SHP77 (cell line): ENCODE results near the gene SH2B2.
"Not testable (repeated sequence)": the region's sequence is repeated elsewhere in the genome, so short reads cannot be mapped to it uniquely, and the experiment has no call there.

Experiments
- DNase-seq, 2 experiments: peaks; one replicate each; lab custom pipeline; 2025; lab: John Stamatoyannopoulos, UW

SH2B2 gene

GRCh38 chr7:102306916-102307677 lies 20.4 kb downstream of the SH2B2 start:
- DNase-seq: peak in 1 of 2 experiments; percentile 49

GRCh38 chr7:102310414-102310815 lies 23.7 kb downstream of the SH2B2 start:
- no peak for DNase-seq

- DNase-seq: no peak
Observed at GRCh38 chr7:102312317-102312716, 25.6 kb downstream of the SH2B2 start.

- DNase-seq: no peak
Observed at GRCh38 chr7:102313997-102314780, 27.5 kb downstream of the SH2B2 start.

GRCh38 chr7:102317231-102318059 lies 30.8 kb downstream of the SH2B2 start:
- no peak for DNase-seq

- peak; percentile 12 to 39 for DNase-seq
Observed at GRCh38 chr7:102318482-102318971, 31.9 kb downstream of the SH2B2 start.

GRCh38 chr7:102319671-102320070 lies 33.0 kb downstream of the SH2B2 start:
- DNase-seq: no peak

- DNase-seq: no peak
Observed at GRCh38 chr7:102320181-102320580, 33.5 kb downstream of the SH2B2 start.

GRCh38 chr7:102320601-102321350 lies 34.1 kb downstream of the SH2B2 start:
- DNase-seq: no peak

GRCh38 chr7:102321351-102322201 lies 34.9 kb downstream of the SH2B2 start:
- DNase-seq: no peak

GRCh38 chr7:102322202-102322715 lies 35.6 kb downstream of the SH2B2 start:
- no peak for DNase-seq

GRCh38 chr7:102323914-102324195 lies 37.2 kb downstream of the SH2B2 start:
- no peak for DNase-seq

GRCh38 chr7:102325106-102325505 lies 38.4 kb downstream of the SH2B2 start:
- DNase-seq: not testable (repeated sequence)

- no peak for DNase-seq
Observed at GRCh38 chr7:102326157-102326889, 39.7 kb downstream of the SH2B2 start.

GRCh38 chr7:102327183-102327582 lies 40.5 kb downstream of the SH2B2 start:
- not testable (repeated sequence) for DNase-seq

- DNase-seq: not testable (repeated sequence)
Observed at GRCh38 chr7:102328863-102329262, 42.2 kb downstream of the SH2B2 start.

- not testable (repeated sequence) for DNase-seq
Observed at GRCh38 chr7:102329366-102329765, 42.7 kb downstream of the SH2B2 start.

- not testable (repeated sequence) for DNase-seq
Observed at GRCh38 chr7:102330666-102331460, 44.2 kb downstream of the SH2B2 start.

- not testable (repeated sequence) for DNase-seq
Observed at GRCh38 chr7:102335574-102335973, 48.9 kb downstream of the SH2B2 start.
